ENCODE results near the gene CDKL1. TPM values are rescaled to one million over a fixed set of nuclear protein-coding genes. Genes with fewer than 3 reads are reported as not detected.

The CDKL1 gene
- total RNA-seq, 1 experiment from 2014 or later: 2.4 TPM

- no peaks in the 10 kb centered on the region for H3K9me2 ChIP-seq (ENCODE audit: insufficient read depth)
- intact Hi-C loops (cut with micrococcal nuclease; ENCODE audit: unreplicated experiment): no loop called here
- no peak overlapping the region for H3K27ac ChIP-seq
- H4K20me1 ChIP-seq (ENCODE audit: insufficient read depth): no peaks in the 10 kb centered on the region; the same call in 1 of the 2 replicates
- no peak overlapping the region for H2AFZ ChIP-seq
- POLR2A ChIA-PET (ENCODE audit: unreplicated experiment): no interaction called here
- H3K79me2 ChIP-seq (ENCODE audit: low read depth): 0 out of 2 replicates have a peak, but pooled peaks cover 3% of the 10 kb centered on the region
- no TSS peak for BruUV-seq (replicated peaks)
- no peak for DNase-seq
- no peaks in the 10 kb centered on the region for H3F3A ChIP-seq (ENCODE audit: insufficient read depth, low read depth)
- H3K4me2 ChIP-seq: no peak overlapping the region
- CTCF ChIA-PET: no interaction called here
- no peak overlapping the region for H3K4me3 ChIP-seq
- H3K9me3 ChIP-seq (ENCODE audit: insufficient read depth, low read depth): no peaks in the 10 kb centered on the region
- H3K27me3 ChIP-seq (ENCODE audit: insufficient read depth, low read depth): no peaks in the 10 kb centered on the region
- TF ChIP-seq, protein P1, sequence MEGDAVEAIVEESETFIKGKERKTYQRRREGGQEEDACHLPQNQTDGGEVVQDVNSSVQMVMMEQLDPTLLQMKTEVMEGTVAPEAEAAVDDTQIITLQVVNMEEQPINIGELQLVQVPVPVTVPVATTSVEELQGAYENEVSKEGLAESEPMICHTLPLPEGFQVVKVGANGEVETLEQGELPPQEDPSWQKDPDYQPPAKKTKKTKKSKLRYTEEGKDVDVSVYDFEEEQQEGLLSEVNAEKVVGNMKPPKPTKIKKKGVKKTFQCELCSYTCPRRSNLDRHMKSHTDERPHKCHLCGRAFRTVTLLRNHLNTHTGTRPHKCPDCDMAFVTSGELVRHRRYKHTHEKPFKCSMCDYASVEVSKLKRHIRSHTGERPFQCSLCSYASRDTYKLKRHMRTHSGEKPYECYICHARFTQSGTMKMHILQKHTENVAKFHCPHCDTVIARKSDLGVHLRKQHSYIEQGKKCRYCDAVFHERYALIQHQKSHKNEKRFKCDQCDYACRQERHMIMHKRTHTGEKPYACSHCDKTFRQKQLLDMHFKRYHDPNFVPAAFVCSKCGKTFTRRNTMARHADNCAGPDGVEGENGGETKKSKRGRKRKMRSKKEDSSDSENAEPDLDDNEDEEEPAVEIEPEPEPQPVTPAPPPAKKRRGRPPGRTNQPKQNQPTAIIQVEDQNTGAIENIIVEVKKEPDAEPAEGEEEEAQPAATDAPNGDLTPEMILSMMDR (conservative IDR thresholded peaks at IDR 0.05): no peak
- no peak for TF ChIP-seq EZH2 (IDR thresholded peaks at IDR 0.05; ENCODE audit: low read depth)
- peaks cover 5% of the 10 kb centered on the region; the same call in 1 of the 2 replicates for H3K4me1 ChIP-seq (replicated peaks; ENCODE audit: insufficient read depth)
- no peaks in the 10 kb centered on the region for H3K36me3 ChIP-seq (ENCODE audit: low read depth)
Measured at GRCh38 chr14:50299585-50299984, 97.1 kb downstream of the CDKL1 start.

DNA sequence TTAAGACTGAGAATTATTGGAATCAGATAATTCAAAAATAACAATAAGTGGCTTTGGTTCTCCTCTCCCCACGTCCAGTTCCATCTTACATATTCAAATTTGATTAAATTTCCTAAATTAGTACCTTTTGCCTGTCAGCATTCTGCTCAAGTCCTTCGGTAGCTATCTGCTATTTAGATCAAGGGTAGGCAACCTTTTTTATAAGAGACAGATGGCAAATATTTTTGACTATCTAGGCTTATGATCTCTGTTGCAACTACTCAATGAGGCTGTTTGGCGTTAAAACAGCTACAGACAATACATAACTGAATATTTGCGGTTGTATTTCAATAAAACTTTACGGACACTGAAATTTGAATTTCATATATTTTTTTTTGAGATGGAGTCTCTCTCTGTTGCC is 106.4 kb downstream of the CDKL1 start:
- Histone ChIP-seq H3K4me1 (replicated peaks; ENCODE audit: insufficient read depth) (no peaks in the 10 kb centered on the region), H4K20me1 (ENCODE audit: insufficient read depth) (no peaks in the 10 kb centered on the region), H3K9me2 (ENCODE audit: insufficient read depth) (no peaks in the 10 kb centered on the region), H2AFZ (no peak overlapping the region), H3K4me3 (no peak overlapping the region), H3F3A (ENCODE audit: insufficient read depth, low read depth) (no peaks in the 10 kb centered on the region; the same call in 1 of the 2 replicates), H3K9me3 (ENCODE audit: insufficient read depth, low read depth) (no peaks in the 10 kb centered on the region), H3K27ac (no peak overlapping the region), H3K27me3 (ENCODE audit: insufficient read depth, low read depth) (no peaks in the 10 kb centered on the region), H3K36me3 (ENCODE audit: low read depth) (no peaks in the 10 kb centered on the region), H3K4me2 (no peak overlapping the region), H3K79me2 (ENCODE audit: low read depth) (no peaks in the 10 kb centered on the region)
- BruUV-seq (replicated peaks): no TSS peak
- DNase-seq: no peak
- CTCF ChIA-PET: no interaction called here
- POLR2A ChIA-PET (ENCODE audit: unreplicated experiment): no interaction called here
- TF ChIP-seq, protein P1 (conservative IDR thresholded peaks at IDR 0.05): no peak
- no peak for TF ChIP-seq EZH2 (IDR thresholded peaks at IDR 0.05; ENCODE audit: low read depth)
- intact Hi-C loops (cut with micrococcal nuclease; ENCODE audit: unreplicated experiment): no loop called here

DNA sequence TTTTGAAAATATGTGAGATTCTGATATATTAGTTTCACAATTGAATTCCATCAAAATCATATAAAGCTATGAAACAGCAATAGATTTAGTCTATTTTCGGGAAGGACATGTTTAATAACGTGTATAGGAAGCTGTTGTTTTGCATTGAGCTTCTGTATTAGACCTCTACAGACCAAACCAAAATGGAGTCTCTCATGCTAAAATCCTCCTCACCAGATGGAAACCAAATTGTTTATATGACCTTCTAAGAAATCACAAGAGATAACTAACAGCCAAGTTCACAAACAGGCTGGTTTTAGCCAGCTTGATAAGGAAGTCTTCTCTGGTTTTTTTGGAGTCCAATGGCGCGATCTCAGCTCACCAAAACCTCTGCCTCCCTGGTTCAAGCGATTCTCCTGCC is 108.5 kb downstream of the CDKL1 start:
- ChIA-PET POLR2A (ENCODE audit: unreplicated experiment) (interaction anchor here (0.5 kb wide), 1 partner anchor 11 kb away, joined by 5 read pairs; no protein-coding TSS in a partner anchor), CTCF (no interaction called here)
- H2AFZ ChIP-seq: no peak overlapping the region
- H3K4me2 ChIP-seq: no peak overlapping the region
- no peaks in the 10 kb centered on the region for H3K4me1 ChIP-seq (replicated peaks; ENCODE audit: insufficient read depth)
- H3K4me3 ChIP-seq: no peak overlapping the region
- no peaks in the 10 kb centered on the region for H3F3A ChIP-seq (ENCODE audit: insufficient read depth, low read depth)
- no peaks in the 10 kb centered on the region for H3K9me2 ChIP-seq (ENCODE audit: insufficient read depth)
- intact Hi-C loops (cut with micrococcal nuclease; ENCODE audit: unreplicated experiment): no loop called here
- H3K79me2 ChIP-seq (ENCODE audit: low read depth): no peaks in the 10 kb centered on the region
- no peaks in the 10 kb centered on the region for H3K27me3 ChIP-seq (ENCODE audit: insufficient read depth, low read depth)
- no TSS peak for BruUV-seq (replicated peaks)
- no peaks in the 10 kb centered on the region for H3K9me3 ChIP-seq (ENCODE audit: insufficient read depth, low read depth)
- H4K20me1 ChIP-seq (ENCODE audit: insufficient read depth): no peaks in the 10 kb centered on the region
- DNase-seq: no peak
- H3K27ac ChIP-seq: no peak overlapping the region
- no peaks in the 10 kb centered on the region for H3K36me3 ChIP-seq (ENCODE audit: low read depth)
- TF ChIP-seq, protein P1 (conservative IDR thresholded peaks at IDR 0.05): no peak
- no peak for TF ChIP-seq EZH2 (IDR thresholded peaks at IDR 0.05; ENCODE audit: low read depth)
